Measurements from ENCODE around the gene AK9. TPM values are rescaled to one million over a fixed set of nuclear protein-coding genes. Genes with fewer than 3 reads are reported as not detected.

Gene AK9
- total and polyA plus RNA-seq, 2 of the 8 experiments (the other 6 are each of a cell fraction or from before 2014, with no cell fraction given) = 1.8 to 2.2 TPM

DNA sequence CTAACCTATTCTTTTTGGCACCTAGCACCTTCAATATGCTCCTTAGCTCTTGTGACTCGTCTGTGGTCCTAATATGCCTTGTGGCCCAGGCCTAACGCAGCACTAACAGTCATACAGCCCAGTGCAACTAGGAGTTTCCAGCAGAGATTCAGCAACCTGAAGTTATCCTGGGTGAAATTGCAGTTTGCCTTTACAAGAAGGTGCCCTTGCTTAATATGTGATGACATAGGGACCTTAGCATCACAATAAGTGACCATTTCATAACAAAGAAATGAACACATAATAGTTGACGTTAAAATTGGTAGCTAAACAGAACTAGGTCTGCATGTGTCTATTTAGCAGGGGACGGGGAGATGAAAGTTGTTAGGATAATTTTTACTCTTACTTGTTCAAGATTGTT is 10.2 kb upstream of the AK9 start:
- H2AFZ ChIP-seq (ENCODE audit: low read length) = no peak overlapping the region
- H3K4me1 ChIP-seq (replicated peaks in 1 of 4; ENCODE audit: control insufficient read depth in 3 of 4, insufficient read depth in 4 of 4, low read length in 3 of 4) = peaks cover 0 to 5% (median 3%) of the 10 kb centered on the region in 4 experiments; a peak in 5 of 7 replicates
- H3K23me2 ChIP-seq (ENCODE audit: low read depth, low read length) = no peaks in the 10 kb centered on the region; the same call in 1 of the 2 replicates
- H2BK15ac ChIP-seq (ENCODE audit: low read length) = no peak overlapping the region
- no peak for FAIRE-seq
- peaks cover 0 to 4% (median 0%) of the 10 kb centered on the region in 4 experiments; a peak in 2 of 8 replicates for H3K36me3 ChIP-seq (ENCODE audit: control insufficient read depth in 2 of 4, insufficient read depth in 4 of 4, low read length in 3 of 4)
- H2BK12ac ChIP-seq (ENCODE audit: low read depth, low read length) = no peak overlapping the region
- no peak overlapping the region for H3K18ac ChIP-seq (ENCODE audit: extremely low read depth, low read length)
- H2BK120ac ChIP-seq (replicated peaks; ENCODE audit: low read depth, low read length) = no peak overlapping the region
- H3K9me3 ChIP-seq (ENCODE audit: insufficient read depth in 2 of 2, low read depth in 1 of 2, low read length in 1 of 2) = no peaks in the 10 kb centered on the region; a peak in 1 of 4 replicates
- no peak overlapping the region for H3K4me2 ChIP-seq (ENCODE audit: insufficient read depth in 1 of 2, low read depth in 2 of 2, low read length in 2 of 2)
- 86% methylated on average over 4 of the region's 4 CpGs; no CpG with 5 or more reads in 1 of the 2 experiments for WGBS, 2 experiments (ENCODE audit: extremely low coverage in 1 of 2, insufficient coverage in 1 of 2, insufficient read length in 1 of 2, insufficient replicate concordance in 2 of 2, low coverage in 1 of 2, low lambda C conversion rate in 2 of 2, missing lambda C conversion rate in 1 of 2)
- ChIA-PET POLR2A (ENCODE audit: partially characterized antibody) (interaction anchor here (1.0 kb wide), 1 partner anchor 10 kb away, joined by 4 read pairs; the partner anchor contains the start of genes AK9 and FIG4), CTCF (ENCODE audit: partially characterized antibody) (interaction anchor here (0.9 to 7.8 kb wide), 15 partner anchors 9 to 361 kb away, joined by 3 to 129 read pairs (median 5); partner anchors contain the start of genes AK9 and FIG4)
- H4K20me1 ChIP-seq (replicated peaks in 1 of 2; ENCODE audit: control insufficient read depth in 1 of 2, insufficient read depth in 2 of 2, low read length in 2 of 2) = no peaks in the 10 kb centered on the region
- H3K9ac ChIP-seq (replicated peaks in 1 of 4; ENCODE audit: extremely low read depth in 1 of 4, low read depth in 3 of 4, low read length in 3 of 4) = no peak overlapping the region
- H3K56ac ChIP-seq (replicated peaks; ENCODE audit: insufficient read length, low read depth, low read length) = no peak overlapping the region
- H3K79me1 ChIP-seq (ENCODE audit: low read depth, low read length) = 0 out of 2 replicates have a peak, but pooled peaks cover 3% of the 10 kb centered on the region
- no peak overlapping the region for H3K14ac ChIP-seq (ENCODE audit: insufficient read length)
- no peak overlapping the region for H4K5ac ChIP-seq (ENCODE audit: insufficient read length, low read depth, low read length)
- H3K4me3 ChIP-seq (ENCODE audit: extremely low read depth in 1 of 4, insufficient read depth in 2 of 4, low read depth in 3 of 4, low read length in 4 of 4) = no peak overlapping the region
- no peaks in the 10 kb centered on the region for H3K27me3 ChIP-seq (replicated peaks in 1 of 4; ENCODE audit: control insufficient read depth in 3 of 4, extremely low read depth in 1 of 4, insufficient read depth in 3 of 4, low read length in 3 of 4)
- no peak overlapping the region for H3K4ac ChIP-seq (replicated peaks; ENCODE audit: insufficient read length, low read depth, low read length)
- H4K8ac ChIP-seq (ENCODE audit: extremely low read depth, insufficient read depth, low read length) = no peak overlapping the region
- no peak overlapping the region for H3K23ac ChIP-seq (ENCODE audit: insufficient read length)
- no peak overlapping the region for H4K91ac ChIP-seq (replicated peaks; ENCODE audit: insufficient read length, low read length)
- DNase-seq (ENCODE audit: low read depth in 1 of 2, low spot score in 2 of 2) = no peak
- H2AK5ac ChIP-seq (ENCODE audit: low read depth, low read length) = no peak overlapping the region
- H3K27ac ChIP-seq (ENCODE audit: low read depth, low read length) = no peak overlapping the region
- 0 out of 4 replicates have a peak, but pooled peaks cover 0 to 3% of the 10 kb centered on the region in 2 experiments for H3K79me2 ChIP-seq (ENCODE audit: control insufficient read depth in 1 of 2, insufficient read depth in 2 of 2, low read length in 2 of 2)
- no peak overlapping the region for H2BK5ac ChIP-seq (ENCODE audit: low read depth, low read length)
- no peak overlapping the region for H2BK20ac ChIP-seq (ENCODE audit: low read length)
- TF ChIP-seq, protein P1, sequence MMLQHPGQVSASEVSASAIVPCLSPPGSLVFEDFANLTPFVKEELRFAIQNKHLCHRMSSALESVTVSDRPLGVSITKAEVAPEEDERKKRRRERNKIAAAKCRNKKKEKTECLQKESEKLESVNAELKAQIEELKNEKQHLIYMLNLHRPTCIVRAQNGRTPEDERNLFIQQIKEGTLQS (IDR thresholded peaks at IDR 0.05; ENCODE audit: insufficient read depth, low read depth, low read length) = no peak
- TF ChIP-seq ASH2L (IDR thresholded peaks at IDR 0.05; ENCODE audit: low read length) (no peak), RNF2 (IDR thresholded peaks at IDR 0.05; ENCODE audit: borderline replicate concordance, low read depth, low read length, missing control alignments, poor library complexity, severe bottlenecking) (no peak), POLR2AphosphoS5 (IDR thresholded peaks at IDR 0.05; ENCODE audit: low read depth, low read length) (no peak), TAF7 (optimal IDR thresholded peaks at IDR 0.05; ENCODE audit: borderline replicate concordance, low read depth, low read length) (no peak), NANOG (IDR thresholded peaks at IDR 0.05; ENCODE audit: insufficient read depth, low read depth, low read length, poor library complexity, severe bottlenecking) (no peak), SUZ12 (IDR thresholded peaks at IDR 0.05; ENCODE audit: low read length) (no peak), CHD2 (IDR thresholded peaks at IDR 0.05; ENCODE audit: low read length) (no peak), GABPA (IDR thresholded peaks at IDR 0.05; ENCODE audit: borderline replicate concordance, insufficient read depth, low read length) (no peak), BACH1 (IDR thresholded peaks at IDR 0.05; ENCODE audit: low read length) (no peak), RFX5 (IDR thresholded peaks at IDR 0.05; ENCODE audit: borderline replicate concordance, low read depth, low read length) (no peak), HDAC6 (IDR thresholded peaks at IDR 0.05; ENCODE audit: low read depth, low read length) (no peak), TBP (IDR thresholded peaks at IDR 0.05; ENCODE audit: low read depth, low read length) (no peak)
